Measurements from ENCODE around the gene ZYG11A. TPM values are rescaled to one million over a fixed set of nuclear protein-coding genes. Genes with fewer than 3 reads are reported as not detected.
"Not testable (repeated sequence)": the region's sequence is repeated elsewhere in the genome, so short reads cannot be mapped to it uniquely, and the experiment has no call there.

Gene ZYG11A
- polyA plus RNA-seq (2013, experiment 1 of 2), result 0.45 TPM
- polyA plus RNA-seq (2013, experiment 2 of 2), result 0.34 TPM

- H2AK5ac ChIP-seq (ENCODE audit: low read length), result no peak within 1 kb of the TSS
- no peak within 1 kb of the TSS for H3K23ac ChIP-seq (ENCODE audit: low read length)
- peak within 1 kb of the TSS; percentile 18 for H3K9ac ChIP-seq (ENCODE audit: low read length)
- no peak within 1 kb of the TSS for H2BK120ac ChIP-seq (ENCODE audit: low read depth, low read length)
- H3K27me3 ChIP-seq (ENCODE audit: insufficient read depth, low read length, poor library complexity), result peaks cover 6% of the 10 kb centered on the region
- H3K56ac ChIP-seq (ENCODE audit: low read length), result peak within 1 kb of the TSS; percentile 37
- no CpG with 5 or more reads among the region's 88 CpGs for WGBS (ENCODE audit: extremely low coverage, insufficient coverage, low lambda C conversion rate)
- no peak within 1 kb of the TSS for H2BK5ac ChIP-seq (ENCODE audit: low read length)
- H3K27ac ChIP-seq (ENCODE audit: low read depth, low read length), result no peak within 1 kb of the TSS
- H3K79me2 ChIP-seq (ENCODE audit: control insufficient read depth, insufficient read depth, low read length), result no peaks in the 10 kb centered on the region
- H4K5ac ChIP-seq (ENCODE audit: low read length), result no peak within 1 kb of the TSS
- no peak within 1 kb of the TSS for H4K8ac ChIP-seq (ENCODE audit: low read depth, low read length)
- H3K79me1 ChIP-seq (ENCODE audit: low read length), result no peaks in the 10 kb centered on the region
- no peaks in the 10 kb centered on the region for H3K36me3 ChIP-seq (ENCODE audit: control insufficient read depth, insufficient read depth, low read length)
- no peak within 1 kb of the TSS for H2BK15ac ChIP-seq (replicated peaks; ENCODE audit: low read depth)
- H3K18ac ChIP-seq (ENCODE audit: low read length), result peak within 1 kb of the TSS; percentile 39
- no peaks in the 10 kb centered on the region for H3K4me1 ChIP-seq (ENCODE audit: control insufficient read depth, low read depth, low read length)
- H3K4me3 ChIP-seq (ENCODE audit: low read length), result peak within 1 kb of the TSS; percentile 5
- peak; percentile 89 for DNase-seq
- peak within 1 kb of the TSS; percentile 52 for H3K4ac ChIP-seq (ENCODE audit: low read depth, low read length)
- H3K4me2 ChIP-seq (ENCODE audit: low read length), result peak within 1 kb of the TSS; percentile 7
These were observed at the start of gene ZYG11A for GRCh38 chr1:52842643-52843310. Gene ZYG11A (plus strand): TSS chr1:52842760. CDS start chr1:52842884, 124 bp downstream.

- H3K23ac ChIP-seq (ENCODE audit: low read length); H3K4ac ChIP-seq (ENCODE audit: low read depth, low read length); H3K9ac ChIP-seq (ENCODE audit: low read length); H3K56ac ChIP-seq (ENCODE audit: low read length); H4K8ac ChIP-seq (ENCODE audit: low read depth, low read length); H4K5ac ChIP-seq (ENCODE audit: low read length); H3K4me1 ChIP-seq (ENCODE audit: control insufficient read depth, low read depth, low read length); DNase-seq; H2AK5ac ChIP-seq (ENCODE audit: low read length); H3K18ac ChIP-seq (ENCODE audit: low read length); H3K27ac ChIP-seq (ENCODE audit: low read depth, low read length); H3K36me3 ChIP-seq (ENCODE audit: control insufficient read depth, insufficient read depth, low read length); H2BK15ac ChIP-seq (replicated peaks; ENCODE audit: low read depth); H3K4me2 ChIP-seq (ENCODE audit: low read length); H2BK120ac ChIP-seq (ENCODE audit: low read depth, low read length); H3K79me2 ChIP-seq (ENCODE audit: control insufficient read depth, insufficient read depth, low read length); H3K4me3 ChIP-seq (ENCODE audit: low read length); H3K79me1 ChIP-seq (ENCODE audit: low read length); H2BK5ac ChIP-seq (ENCODE audit: low read length); H3K27me3 ChIP-seq (ENCODE audit: insufficient read depth, low read length, poor library complexity): not testable (repeated sequence)
- no CpG with 5 or more reads among the region's 7 CpGs for WGBS (ENCODE audit: extremely low coverage, insufficient coverage, low lambda C conversion rate)
These were observed 48.8 kb upstream of the ZYG11A start for GRCh38 chr1:52793717-52794116.

- H4K5ac ChIP-seq (ENCODE audit: low read length), result no peak overlapping the region
- no peaks in the 10 kb centered on the region for H3K79me2 ChIP-seq (ENCODE audit: control insufficient read depth, insufficient read depth, low read length)
- no peak overlapping the region for H3K23ac ChIP-seq (ENCODE audit: low read length)
- H2AK5ac ChIP-seq (ENCODE audit: low read length), result no peak overlapping the region
- H3K56ac ChIP-seq (ENCODE audit: low read length), result no peak overlapping the region
- H4K8ac ChIP-seq (ENCODE audit: low read depth, low read length), result no peak overlapping the region
- H3K4ac ChIP-seq (ENCODE audit: low read depth, low read length), result no peak overlapping the region
- H3K18ac ChIP-seq (ENCODE audit: low read length), result no peak overlapping the region
- H3K36me3 ChIP-seq (ENCODE audit: control insufficient read depth, insufficient read depth, low read length), result no peaks in the 10 kb centered on the region
- H2BK120ac ChIP-seq (ENCODE audit: low read depth, low read length), result no peak overlapping the region
- no peaks in the 10 kb centered on the region for H3K79me1 ChIP-seq (ENCODE audit: low read length)
- H2BK15ac ChIP-seq (replicated peaks; ENCODE audit: low read depth), result no peak overlapping the region
- WGBS (ENCODE audit: extremely low coverage, insufficient coverage, low lambda C conversion rate), result 100% methylated on average over 2 of the region's 3 CpGs
- H2BK5ac ChIP-seq (ENCODE audit: low read length), result no peak overlapping the region
- DNase-seq, result no peak
- H3K27ac ChIP-seq (ENCODE audit: low read depth, low read length), result no peak overlapping the region
- no peak overlapping the region for H3K4me3 ChIP-seq (ENCODE audit: low read length)
- H3K4me2 ChIP-seq (ENCODE audit: low read length), result no peak overlapping the region
- H3K9ac ChIP-seq (ENCODE audit: low read length), result no peak overlapping the region
- no peaks in the 10 kb centered on the region for H3K27me3 ChIP-seq (ENCODE audit: insufficient read depth, low read length, poor library complexity)
- H3K4me1 ChIP-seq (ENCODE audit: control insufficient read depth, low read depth, low read length), result no peaks in the 10 kb centered on the region
These were observed 47.1 kb upstream of the ZYG11A start for GRCh38 chr1:52795464-52795863.

GRCh38 chr1:52798331-52798730 is 44.2 kb upstream of the ZYG11A start:
- Histone ChIP-seq H4K5ac (ENCODE audit: low read length) (no peak overlapping the region), H3K4me1 (ENCODE audit: control insufficient read depth, low read depth, low read length) (no peaks in the 10 kb centered on the region), H2BK120ac (ENCODE audit: low read depth, low read length) (no peak overlapping the region), H3K36me3 (ENCODE audit: control insufficient read depth, insufficient read depth, low read length) (no peaks in the 10 kb centered on the region), H2BK5ac (ENCODE audit: low read length) (no peak overlapping the region), H2BK15ac (replicated peaks; ENCODE audit: low read depth) (no peak overlapping the region), H3K18ac (ENCODE audit: low read length) (no peak overlapping the region), H3K56ac (ENCODE audit: low read length) (no peak overlapping the region), H4K8ac (ENCODE audit: low read depth, low read length) (no peak overlapping the region), H3K79me2 (ENCODE audit: control insufficient read depth, insufficient read depth, low read length) (no peaks in the 10 kb centered on the region), H3K4ac (ENCODE audit: low read depth, low read length) (no peak overlapping the region), H3K27me3 (ENCODE audit: insufficient read depth, low read length, poor library complexity) (no peaks in the 10 kb centered on the region), H3K4me3 (ENCODE audit: low read length) (no peak overlapping the region), H3K4me2 (ENCODE audit: low read length) (no peak overlapping the region), H3K23ac (ENCODE audit: low read length) (no peak overlapping the region), H3K9ac (ENCODE audit: low read length) (no peak overlapping the region), H3K79me1 (ENCODE audit: low read length) (no peaks in the 10 kb centered on the region), H2AK5ac (ENCODE audit: low read length) (no peak overlapping the region), H3K27ac (ENCODE audit: low read depth, low read length) (no peak overlapping the region)
- WGBS (ENCODE audit: extremely low coverage, insufficient coverage, low lambda C conversion rate), result no CpG with 5 or more reads among the region's 3 CpGs
- no peak for DNase-seq

- Histone ChIP-seq H3K4me1 (ENCODE audit: control insufficient read depth, low read depth, low read length) (no peaks in the 10 kb centered on the region), H3K79me1 (ENCODE audit: low read length) (no peaks in the 10 kb centered on the region), H3K27me3 (ENCODE audit: insufficient read depth, low read length, poor library complexity) (no peaks in the 10 kb centered on the region), H3K79me2 (ENCODE audit: control insufficient read depth, insufficient read depth, low read length) (no peaks in the 10 kb centered on the region), H3K4ac (ENCODE audit: low read depth, low read length) (no peak overlapping the region), H3K9ac (ENCODE audit: low read length) (no peak overlapping the region), H4K8ac (ENCODE audit: low read depth, low read length) (no peak overlapping the region), H3K36me3 (ENCODE audit: control insufficient read depth, insufficient read depth, low read length) (no peaks in the 10 kb centered on the region), H2BK15ac (replicated peaks; ENCODE audit: low read depth) (no peak overlapping the region), H4K5ac (ENCODE audit: low read length) (no peak overlapping the region), H2BK120ac (ENCODE audit: low read depth, low read length) (no peak overlapping the region), H2BK5ac (ENCODE audit: low read length) (no peak overlapping the region), H2AK5ac (ENCODE audit: low read length) (no peak overlapping the region), H3K23ac (ENCODE audit: low read length) (no peak overlapping the region), H3K56ac (ENCODE audit: low read length) (no peak overlapping the region), H3K18ac (ENCODE audit: low read length) (no peak overlapping the region), H3K4me2 (ENCODE audit: low read length) (no peak overlapping the region), H3K4me3 (ENCODE audit: low read length) (no peak overlapping the region), H3K27ac (ENCODE audit: low read depth, low read length) (no peak overlapping the region)
- no peak for DNase-seq
These were observed 41.5 kb upstream of the ZYG11A start for GRCh38 chr1:52801011-52801410.

GRCh38 chr1:52804083-52804482 is 38.5 kb upstream of the ZYG11A start:
- not testable (repeated sequence) for H3K4me1 ChIP-seq (ENCODE audit: control insufficient read depth, low read depth, low read length); H3K27ac ChIP-seq (ENCODE audit: low read depth, low read length); H3K9ac ChIP-seq (ENCODE audit: low read length); H3K36me3 ChIP-seq (ENCODE audit: control insufficient read depth, insufficient read depth, low read length); DNase-seq; H2BK5ac ChIP-seq (ENCODE audit: low read length); H2AK5ac ChIP-seq (ENCODE audit: low read length); H3K4me3 ChIP-seq (ENCODE audit: low read length); H3K79me1 ChIP-seq (ENCODE audit: low read length); H3K79me2 ChIP-seq (ENCODE audit: control insufficient read depth, insufficient read depth, low read length); H3K4me2 ChIP-seq (ENCODE audit: low read length); H3K56ac ChIP-seq (ENCODE audit: low read length); H4K8ac ChIP-seq (ENCODE audit: low read depth, low read length); H2BK120ac ChIP-seq (ENCODE audit: low read depth, low read length); H3K23ac ChIP-seq (ENCODE audit: low read length); H3K4ac ChIP-seq (ENCODE audit: low read depth, low read length); H3K27me3 ChIP-seq (ENCODE audit: insufficient read depth, low read length, poor library complexity); H2BK15ac ChIP-seq (replicated peaks; ENCODE audit: low read depth); H4K5ac ChIP-seq (ENCODE audit: low read length); H3K18ac ChIP-seq (ENCODE audit: low read length)
- WGBS (ENCODE audit: extremely low coverage, insufficient coverage, low lambda C conversion rate), result no CpG with 5 or more reads among the region's 3 CpGs
